DOHH2 (cell line): Measurements from ENCODE around the gene PRRC2B.

Experiments used
- H3F3A ChIP-seq: fragments of 200-600 bp; sonication (generic), shearing (Covaris generic); 2 replicates; pipeline ENCODE4 v1.6.0; 2016; ENCODE audit warnings: antibody characterized with exemption, mild to moderate bottlenecking; ENCODE audit not compliant: control insufficient read depth, insufficient read depth
- H3K27ac ChIP-seq: fragments of 200-600 bp; sonication (generic); 2 replicates; pipeline ENCODE4 v1.5.1; 2014; ENCODE audit warnings: low read depth, mild to moderate bottlenecking, low read length, moderate library complexity
- H3K27me3 ChIP-seq: fragments of 200-600 bp; sonication (generic); 2 replicates; pipeline ENCODE4 v1.6.1; 2014; ENCODE audit warnings: mild to moderate bottlenecking, low read length, mixed read lengths; ENCODE audit not compliant: control insufficient read depth
- H3K36me3 ChIP-seq: fragments of 200-600 bp; sonication (generic); 2 replicates; pipeline ENCODE4 v1.6.1; 2014; ENCODE audit warnings: mild to moderate bottlenecking, low read length, moderate library complexity, mixed read lengths; ENCODE audit not compliant: control insufficient read depth
- H3K4me1 ChIP-seq: fragments of 200-600 bp; sonication (generic); 2 replicates; pipeline ENCODE4 v1.6.1; 2014; ENCODE audit warnings: mild to moderate bottlenecking, low read length, mixed read lengths; ENCODE audit not compliant: control insufficient read depth
- H3K4me2 ChIP-seq: fragments of 200-600 bp; sonication (generic); 2 replicates; pipeline ENCODE4 v1.6.0; 2014; ENCODE audit warnings: mild to moderate bottlenecking, low read length, moderate library complexity
- H3K4me3 ChIP-seq: fragments of 200-600 bp; sonication (generic); 2 replicates; pipeline ENCODE4 v1.5.1; 2014; ENCODE audit warnings: mild to moderate bottlenecking, low read length, mixed read lengths
- H3K79me2 ChIP-seq: fragments of 200-600 bp; sonication (generic); 2 replicates; pipeline ENCODE4 v1.6.1; 2014; ENCODE audit warnings: mild to moderate bottlenecking, low read length, mixed read lengths; ENCODE audit not compliant: control insufficient read depth
- H3K9me2 ChIP-seq: fragments of 200-600 bp; sonication (generic); replicated peaks from 2 replicates; pipeline ENCODE4 v1.6.1; 2014; ENCODE audit warnings: mild to moderate bottlenecking, low read length, mixed read lengths; ENCODE audit not compliant: control insufficient read depth
- H3K9me3 ChIP-seq: fragments of 200-600 bp; sonication (generic); 2 replicates; pipeline ENCODE4 v1.6.1; 2014; ENCODE audit warnings: antibody characterized with exemption, low read length, mixed read lengths; ENCODE audit not compliant: control insufficient read depth, insufficient read depth
- H4K20me1 ChIP-seq: fragments of 200-600 bp; sonication (generic); 2 replicates; pipeline ENCODE4 v1.6.0; 2014; ENCODE audit warnings: low read depth, mild to moderate bottlenecking, antibody characterized with exemption, low read length, moderate library complexity; ENCODE audit not compliant: control insufficient read depth, insufficient read depth
- EZH2phosphoT487 ChIP-seq: fragments of 200-600 bp; sonication (generic); IDR thresholded peaks from 2 replicates; pipeline ENCODE4 v1.6.1; 2017; ENCODE audit warnings: borderline replicate concordance, mild to moderate bottlenecking, antibody characterized with exemption, low read length, moderate library complexity, mixed read lengths
- TF ChIP-seq, protein P1 (sequence below): fragments of 200-600 bp; sonication (generic); IDR thresholded peaks from one replicate; pipeline ENCODE4 v1.5.1; 2014; ENCODE audit warnings: antibody characterized with exemption, mild to moderate bottlenecking, low read depth, low read length; ENCODE audit not compliant: poor library complexity, severe bottlenecking

PRRC2B gene

DNA sequence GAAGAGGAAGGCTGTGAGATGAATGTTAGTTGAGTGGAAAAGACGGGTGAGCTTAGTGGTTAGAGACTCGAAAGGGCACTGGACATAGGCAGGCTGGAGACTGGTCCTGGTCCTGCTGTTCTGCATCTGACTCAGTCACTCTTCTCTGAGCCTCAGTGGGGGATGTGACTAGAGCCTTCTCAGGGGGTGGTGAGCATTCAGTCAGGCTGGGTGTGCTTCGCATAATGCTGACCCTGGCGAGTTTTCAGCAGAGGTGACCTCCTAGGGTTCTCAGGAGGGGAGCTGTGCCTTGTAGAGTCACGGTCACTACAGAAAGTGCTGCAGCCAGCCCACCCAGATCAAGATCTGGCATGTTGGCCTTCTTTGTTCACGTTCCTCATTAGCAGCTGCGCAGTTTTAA lies 44.3 kb downstream of the PRRC2B start:
- Histone ChIP-seq H3K27me3 (no peaks in the 10 kb centered on the region), H3K79me2 (peaks cover 55% of the 10 kb centered on the region), H3K9me2 (no peaks in the 10 kb centered on the region), H3K4me3 (no peak overlapping the region), H3F3A (no peaks in the 10 kb centered on the region), H3K36me3 (peaks cover 95% of the 10 kb centered on the region), H3K4me1 (peaks cover 27% of the 10 kb centered on the region), H3K4me2 (no peak overlapping the region), H3K9me3 (no peaks in the 10 kb centered on the region), H3K27ac (no peak overlapping the region), H4K20me1 (peaks cover 5% of the 10 kb centered on the region; the same call in 1 of the 2 replicates)
- TF ChIP-seq EZH2phosphoT487, result no peak
- TF ChIP-seq, protein P1, sequence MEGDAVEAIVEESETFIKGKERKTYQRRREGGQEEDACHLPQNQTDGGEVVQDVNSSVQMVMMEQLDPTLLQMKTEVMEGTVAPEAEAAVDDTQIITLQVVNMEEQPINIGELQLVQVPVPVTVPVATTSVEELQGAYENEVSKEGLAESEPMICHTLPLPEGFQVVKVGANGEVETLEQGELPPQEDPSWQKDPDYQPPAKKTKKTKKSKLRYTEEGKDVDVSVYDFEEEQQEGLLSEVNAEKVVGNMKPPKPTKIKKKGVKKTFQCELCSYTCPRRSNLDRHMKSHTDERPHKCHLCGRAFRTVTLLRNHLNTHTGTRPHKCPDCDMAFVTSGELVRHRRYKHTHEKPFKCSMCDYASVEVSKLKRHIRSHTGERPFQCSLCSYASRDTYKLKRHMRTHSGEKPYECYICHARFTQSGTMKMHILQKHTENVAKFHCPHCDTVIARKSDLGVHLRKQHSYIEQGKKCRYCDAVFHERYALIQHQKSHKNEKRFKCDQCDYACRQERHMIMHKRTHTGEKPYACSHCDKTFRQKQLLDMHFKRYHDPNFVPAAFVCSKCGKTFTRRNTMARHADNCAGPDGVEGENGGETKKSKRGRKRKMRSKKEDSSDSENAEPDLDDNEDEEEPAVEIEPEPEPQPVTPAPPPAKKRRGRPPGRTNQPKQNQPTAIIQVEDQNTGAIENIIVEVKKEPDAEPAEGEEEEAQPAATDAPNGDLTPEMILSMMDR, result no peak

DNA sequence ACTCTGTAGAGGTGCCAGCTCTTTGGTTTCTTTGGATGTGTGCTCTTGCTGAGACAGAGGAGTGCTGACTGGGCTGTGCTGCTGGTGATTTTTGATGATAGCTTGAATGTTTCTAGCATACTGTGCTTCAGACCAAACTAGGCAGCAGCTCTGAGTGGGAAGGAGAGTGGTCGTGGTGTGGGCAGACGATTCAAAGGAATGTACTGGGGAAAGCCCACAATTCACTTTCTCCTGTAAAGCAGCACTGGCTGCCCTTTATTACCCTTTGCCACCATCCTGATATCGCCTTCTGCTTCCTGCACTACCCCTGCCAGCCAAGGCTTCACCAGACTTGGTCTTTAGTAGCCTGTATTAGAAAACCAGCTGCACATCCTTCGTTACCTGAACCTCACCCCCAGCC lies 45.3 kb downstream of the PRRC2B start:
- peaks cover 2% of the 10 kb centered on the region; the same call in 1 of the 2 replicates for H4K20me1 ChIP-seq

DNA sequence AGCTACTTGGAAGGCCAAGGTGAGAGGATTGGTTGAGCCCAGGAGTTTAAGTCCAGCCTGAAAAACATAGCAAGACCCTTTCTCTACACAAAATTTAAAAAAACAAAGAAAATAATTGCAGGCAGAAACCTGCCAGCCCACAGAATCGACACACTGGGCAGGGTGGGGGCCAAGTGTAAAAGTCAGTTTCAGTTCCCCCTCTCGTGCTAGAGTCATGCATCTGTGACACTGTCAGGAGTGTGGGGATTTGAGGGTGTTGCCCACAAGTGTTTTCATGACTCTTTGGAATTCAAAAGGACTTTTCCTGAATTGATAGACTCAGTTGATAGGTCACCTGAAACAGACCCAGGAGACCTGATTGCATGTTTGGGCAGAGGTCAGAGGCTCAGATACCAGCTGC lies 47.6 kb downstream of the PRRC2B start:
- H3F3A ChIP-seq, result no peaks in the 10 kb centered on the region

More for the DNA sequence above, 45.3 kb downstream of the PRRC2B start:
- H3K9me2 ChIP-seq, result no peaks in the 10 kb centered on the region
- H3K27me3 ChIP-seq, result no peaks in the 10 kb centered on the region
- H3K4me3 ChIP-seq, result no peak overlapping the region
- H3K36me3 ChIP-seq, result peaks cover 94% of the 10 kb centered on the region
- H3K9me3 ChIP-seq, result no peaks in the 10 kb centered on the region
- no peak overlapping the region for H3K4me2 ChIP-seq
- peaks cover 51% of the 10 kb centered on the region for H3K79me2 ChIP-seq
- H3K27ac ChIP-seq, result no peak overlapping the region
- no peaks in the 10 kb centered on the region for H3F3A ChIP-seq
- no peak for TF ChIP-seq EZH2phosphoT487
- TF ChIP-seq, protein P1, result no peak
- H3K4me1 ChIP-seq, result peaks cover 27% of the 10 kb centered on the region

More for the DNA sequence above, 47.6 kb downstream of the PRRC2B start:
- no peak overlapping the region for H3K4me2 ChIP-seq
- H3K79me2 ChIP-seq, result peaks cover 55% of the 10 kb centered on the region
- peaks cover 27% of the 10 kb centered on the region for H3K4me1 ChIP-seq
- H3K9me2 ChIP-seq, result no peaks in the 10 kb centered on the region
- TF ChIP-seq EZH2phosphoT487, result no peak
- TF ChIP-seq, protein P1, result no peak
- H4K20me1 ChIP-seq, result no peaks in the 10 kb centered on the region; the same call in 1 of the 2 replicates
- H3K36me3 ChIP-seq, result peaks cover 95% of the 10 kb centered on the region
- no peaks in the 10 kb centered on the region for H3K9me3 ChIP-seq
- H3K4me3 ChIP-seq, result no peak overlapping the region
- H3K27me3 ChIP-seq, result no peaks in the 10 kb centered on the region
- peak overlapping the region; percentile 32 for H3K27ac ChIP-seq
